Panc1 (cell line): ENCODE results near the gene ADK. TPM values are rescaled to one million over a fixed set of nuclear protein-coding genes. Genes with fewer than 3 reads are reported as not detected.

Experiments used
- ATAC-seq: fragments of 200-7000 bp; cut with Tn5 transposase; 2 replicates; pipeline ENCODE4 v1.9.1; 2020; ENCODE audit warnings: mild to moderate bottlenecking, moderate library complexity
- BruUV-seq: library from RNA; stranded (reverse); fragments of 400-500 nt; replicated peaks from 2 replicates; lab custom pipeline; 2021; lab: Mats Ljungman, UMichigan
- CTCF ChIA-PET: fragments of 300-600 bp; sonication (Branson Sonifier 250); formaldehyde crosslinking; loops from one replicate; lab custom pipeline; 2022; ENCODE audit warnings: antibody characterized with exemption; lab: Charles Lee
- POLR2A ChIA-PET: fragments of 300-600 bp; sonication (Branson Sonifier 250); formaldehyde crosslinking; loops from one replicate; lab custom pipeline; 2022; ENCODE audit warnings: antibody characterized with exemption; lab: Charles Lee
- DNase-seq: peaks from one replicate; pipeline ENCODE4 v3.0.0-alpha.2; 2010; ENCODE audit warnings: low read depth, low spot score
- H3K27ac ChIP-seq: 2 replicates; pipeline ENCODE4 v1.5.1; 2011; ENCODE audit warnings: mild to moderate bottlenecking, low read length, inconsistent platforms
- H3K27me3 ChIP-seq: fragments of 200-500 bp; sonication (Bioruptor generic); 2 replicates; pipeline ENCODE4 v1.6.0; 2014; ENCODE audit warnings: low read length, inconsistent platforms; ENCODE audit not compliant: control insufficient read depth, insufficient read depth
- H3K36me3 ChIP-seq: fragments of 200-500 bp; sonication (Bioruptor generic); 2 replicates; pipeline ENCODE4 v1.5.1; 2014; ENCODE audit warnings: inconsistent platforms, mild to moderate bottlenecking, low read length, moderate library complexity; ENCODE audit not compliant: control insufficient read depth, insufficient read depth
- H3K4me1 ChIP-seq: 2 replicates; pipeline ENCODE4 v1.5.1; 2011; ENCODE audit warnings: inconsistent platforms, mild to moderate bottlenecking, low read length, moderate library complexity; ENCODE audit not compliant: control insufficient read depth, insufficient read depth
- H3K4me3 ChIP-seq, 2 experiments: 2 replicates each; pipeline ENCODE4 v1.5.1; 2011 to 2012; ENCODE audit warnings: low read depth in 2 of 2, low read length in 2 of 2, mild to moderate bottlenecking in 2 of 2, inconsistent platforms in 1 of 2, moderate library complexity in 1 of 2
- H3K9me3 ChIP-seq: fragments of 200-500 bp; sonication (Bioruptor generic); 2 replicates; pipeline ENCODE4 v1.5.1; 2014; ENCODE audit warnings: low read depth, mild to moderate bottlenecking, inconsistent platforms, low read length, moderate library complexity; ENCODE audit not compliant: control insufficient read depth, insufficient read depth
- CTCF ChIP-seq: fragments of 450-650 bp; IDR thresholded peaks from 2 replicates; pipeline ENCODE4 v1.5.1; 2017; ENCODE audit warnings: mild to moderate bottlenecking
- POLR2AphosphoS5 ChIP-seq: IDR thresholded peaks from 2 replicates; pipeline ENCODE4 v1.6.1; 2012; ENCODE audit warnings: mild to moderate bottlenecking, low read depth, low read length, moderate library complexity
- REST ChIP-seq, 2 experiments: IDR thresholded peaks; 2 replicates each; pipeline ENCODE4 v1.6.1; 2011 to 2012; ENCODE audit warnings: low read depth in 2 of 2, control low read depth in 1 of 2, low read length in 1 of 2, mild to moderate bottlenecking in 1 of 2, moderate library complexity in 1 of 2; ENCODE audit not compliant: insufficient read depth in 1 of 2
- SIN3A ChIP-seq: IDR thresholded peaks from 2 replicates; pipeline ENCODE4 v1.6.1; 2012; ENCODE audit warnings: low read depth, mild to moderate bottlenecking, low read length, moderate library complexity, borderline replicate concordance; ENCODE audit not compliant: insufficient read depth
- TCF7L2 ChIP-seq: IDR thresholded peaks from 2 replicates; pipeline ENCODE4 v1.6.1; 2011; ENCODE audit warnings: mild to moderate bottlenecking, low read depth, low read length, inconsistent platforms
- in situ Hi-C: cut with HindIII; loops from 2 replicates; pipeline ENCODE4 v1.10.0; 2016; ENCODE audit warnings: low sequenced_read_pairs, low pct_unique_long_range_greater_than_20kb
- intact Hi-C: fragments of 100-400 bp; cut with micrococcal nuclease; formaldehyde crosslinking; loops from one replicate; pipeline ENCODE4 v1.10.0; 2022; ENCODE audit not compliant: unreplicated experiment
- total RNA-seq: library from RNA; stranded (reverse); gene quantifications from one replicate; pipeline ENCODE4 v1.2.1, GENCODE V29; 2021; ENCODE audit not compliant: unreplicated experiment

ADK gene
- total RNA-seq, 1 experiment from 2014 or later = 64.5 TPM

GRCh38 chr10:74623786-74624185 is 472.8 kb downstream of the ADK start:
- intact Hi-C loops = no loop called here
- H3K4me1 ChIP-seq = no peaks in the 10 kb centered on the region
- ChIA-PET CTCF (no interaction called here), POLR2A (no interaction called here)
- TF ChIP-seq SIN3A (no peak), POLR2AphosphoS5 (no peak), TCF7L2 (no peak), REST (IDR thresholded peaks at IDR 0.05; ENCODE audit: insufficient read depth in 1 of 2, low read depth in 2 of 2, low read length in 1 of 2) (no peak), CTCF (no peak)
- no peaks in the 10 kb centered on the region for H3K27me3 ChIP-seq
- H3K9me3 ChIP-seq = peaks cover 3% of the 10 kb centered on the region; the same call in 1 of the 2 replicates
- H3K4me3 ChIP-seq = no peak overlapping the region
- no peak overlapping the region for H3K27ac ChIP-seq
- no peak for DNase-seq
- H3K36me3 ChIP-seq = no peaks in the 10 kb centered on the region
- no peak for ATAC-seq
- in situ Hi-C loops = no loop called here
- BruUV-seq = no TSS peak

- Histone ChIP-seq H3K4me3 (no peak overlapping the region), H3K36me3 (no peaks in the 10 kb centered on the region), H3K27ac (no peak overlapping the region), H3K9me3 (peaks cover 3% of the 10 kb centered on the region; the same call in 1 of the 2 replicates), H3K27me3 (no peaks in the 10 kb centered on the region), H3K4me1 (no peaks in the 10 kb centered on the region)
- intact Hi-C loops = no loop called here
- in situ Hi-C loops = no loop called here
- ChIA-PET CTCF (no interaction called here), POLR2A (interaction anchor here (0.6 kb wide), 1 partner anchor 394 kb away, joined by 8 read pairs; no protein-coding TSS in a partner anchor)
- BruUV-seq = no TSS peak
- no peak for DNase-seq
- no peak for ATAC-seq
- TF ChIP-seq SIN3A (no peak), CTCF (no peak), TCF7L2 (no peak), POLR2AphosphoS5 (no peak), REST (IDR thresholded peaks at IDR 0.05; ENCODE audit: insufficient read depth in 1 of 2, low read depth in 2 of 2, low read length in 1 of 2) (no peak)
These were observed 473.5 kb downstream of the ADK start for GRCh38 chr10:74624501-74624900.
